Erythroblast (primary cell): ENCODE measurements around the gene KLRC2.
"Not testable (repeated sequence)": the region's sequence is repeated elsewhere in the genome, so short reads cannot be mapped to it uniquely, and the experiment has no call there.

Experiments
- GATA1 ChIP-seq: IDR thresholded peaks from 2 replicates; pipeline ENCODE4 v1.6.1; 2011; ENCODE audit warnings: low read depth, mild to moderate bottlenecking, control low read depth, low read length, moderate library complexity
- POLR2A ChIP-seq: IDR thresholded peaks from 2 replicates; pipeline ENCODE4 v1.6.1; 2011; ENCODE audit warnings: mild to moderate bottlenecking, low read length

GRCh38 chr12:10439608-10440274 is 3.9 kb upstream of the KLRC2 start:
- TF ChIP-seq POLR2A, GATA1: not testable (repeated sequence)
